Measurements from ENCODE around the gene PABPC4L.
A peak's percentile ranks its signal among the peaks of the same experiment; 100 is the strongest.
"Not testable (repeated sequence)": the region's sequence is repeated elsewhere in the genome, so short reads cannot be mapped to it uniquely, and the experiment has no call there.

PABPC4L gene

GRCh38 chr4:134201216-134202161 is at the start of gene PABPC4L:
Gene PABPC4L, minus strand, starts transcription at chr4:134201789. Its CDS starts 770 bp downstream, at chr4:134201019.
- peak; percentile 51 for DNase-seq

GRCh38 chr4:134251322-134251721 is 49.7 kb upstream of the PABPC4L start:
- DNase-seq = no peak

DNA sequence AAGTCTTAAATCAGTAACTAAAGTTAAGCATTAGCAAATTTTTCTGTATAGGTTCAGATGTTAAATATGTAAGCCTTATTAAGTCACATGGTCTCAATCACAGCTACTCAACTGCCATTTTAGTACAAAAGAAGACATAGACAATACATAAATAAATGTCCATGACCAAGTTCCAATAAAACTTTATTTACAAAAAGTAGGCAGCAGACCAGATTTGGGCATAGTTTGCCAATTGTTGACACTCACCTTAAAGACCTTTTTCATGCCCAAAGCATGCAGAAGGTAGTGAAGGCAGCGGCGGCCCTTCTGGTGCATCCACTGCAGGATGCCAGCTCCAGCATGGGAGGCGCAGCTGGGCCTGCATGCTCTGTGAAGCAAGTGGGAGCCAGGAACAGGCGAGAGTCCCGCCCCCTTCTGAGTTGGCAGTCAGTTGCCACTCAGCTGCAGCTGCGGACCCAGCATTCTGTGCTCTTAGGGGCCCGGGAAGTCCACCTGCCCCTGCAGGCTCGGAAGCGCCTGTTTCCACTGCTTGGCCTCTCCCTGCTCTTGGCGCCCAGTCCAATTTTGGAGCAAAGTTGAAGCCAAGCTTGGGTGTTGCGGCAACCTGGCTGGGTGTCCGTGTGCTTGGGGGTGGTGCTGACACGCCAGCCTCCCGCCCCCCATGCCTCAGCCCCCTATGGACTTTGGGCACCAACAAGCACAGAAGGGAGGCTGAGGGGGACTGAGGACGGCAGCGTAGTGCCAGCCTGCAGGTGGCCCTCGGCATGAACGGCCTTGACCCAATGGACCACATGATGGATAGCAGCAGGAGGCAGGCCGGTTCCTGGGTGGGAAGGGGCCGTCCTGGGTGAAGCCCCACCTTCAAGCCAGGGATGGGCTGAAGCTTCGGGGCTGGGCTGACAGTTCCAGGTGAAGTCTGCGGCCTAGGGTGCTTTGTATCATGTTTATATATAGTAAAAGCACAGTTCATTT is 42.4 kb upstream of the PABPC4L start:
- no peak for DNase-seq

DNA sequence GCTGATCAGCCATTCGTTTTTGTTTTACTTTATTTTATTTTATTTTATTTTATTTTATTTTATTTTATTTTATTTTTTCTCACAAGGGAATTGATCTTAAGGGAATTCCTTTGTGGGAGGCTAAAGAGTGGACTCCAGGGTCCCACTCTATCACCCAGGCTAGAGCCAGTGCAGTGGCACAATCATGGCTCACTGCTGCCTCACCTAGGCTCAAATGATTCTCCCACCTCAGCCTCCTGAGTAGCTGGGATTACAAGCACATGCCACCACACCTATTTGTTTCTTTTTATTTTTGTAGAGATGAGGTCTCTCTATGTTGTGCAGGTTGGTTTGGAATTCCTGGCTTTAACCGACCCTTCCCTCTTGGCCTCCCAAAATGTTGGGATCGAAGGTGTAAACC is 17.5 kb upstream of the PABPC4L start:
- no peak for DNase-seq

DNA sequence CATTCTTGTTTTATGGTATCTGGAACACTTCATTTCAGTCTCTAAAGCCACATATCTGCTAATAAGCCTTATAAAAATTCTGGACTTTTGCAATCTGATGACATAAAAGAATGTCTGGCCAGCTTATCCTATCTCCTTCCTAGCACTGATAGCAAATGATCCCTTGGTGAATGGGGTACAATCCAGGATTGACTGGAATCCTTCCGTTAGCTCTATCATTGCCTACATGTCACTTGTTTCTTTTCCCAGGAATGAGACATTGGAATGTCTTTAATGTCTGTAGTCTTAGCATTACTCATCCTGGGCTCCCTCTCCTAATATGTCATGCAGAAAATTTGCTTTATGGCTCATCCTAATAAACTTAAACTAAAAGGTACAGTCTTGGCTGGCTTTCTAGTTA is 14.8 kb upstream of the PABPC4L start:
- DNase-seq = no peak

- no peak for DNase-seq
Measured at GRCh38 chr4:134215620-134216344, 14.2 kb upstream of the PABPC4L start.

DNA sequence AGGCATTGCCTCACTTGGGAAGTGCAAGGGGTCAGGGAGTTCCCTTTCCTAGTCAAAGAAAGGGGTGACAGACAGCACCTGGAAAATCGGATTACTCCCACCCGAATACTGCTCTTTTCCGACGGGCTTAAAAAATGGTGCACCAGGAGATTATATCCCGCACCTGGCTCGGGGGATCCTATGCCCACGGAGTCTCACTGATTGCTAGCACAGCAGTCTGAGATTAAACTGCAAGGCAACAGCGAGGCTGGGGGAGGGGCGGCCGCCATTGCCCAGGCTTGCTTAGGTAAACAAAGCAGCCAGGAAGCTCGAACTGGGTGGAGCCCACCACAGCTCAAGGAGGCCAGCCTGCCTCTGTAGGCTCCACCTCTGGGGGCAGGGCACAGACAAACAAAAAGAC is 6.4 kb upstream of the PABPC4L start:
- not testable (repeated sequence) for DNase-seq

DNA sequence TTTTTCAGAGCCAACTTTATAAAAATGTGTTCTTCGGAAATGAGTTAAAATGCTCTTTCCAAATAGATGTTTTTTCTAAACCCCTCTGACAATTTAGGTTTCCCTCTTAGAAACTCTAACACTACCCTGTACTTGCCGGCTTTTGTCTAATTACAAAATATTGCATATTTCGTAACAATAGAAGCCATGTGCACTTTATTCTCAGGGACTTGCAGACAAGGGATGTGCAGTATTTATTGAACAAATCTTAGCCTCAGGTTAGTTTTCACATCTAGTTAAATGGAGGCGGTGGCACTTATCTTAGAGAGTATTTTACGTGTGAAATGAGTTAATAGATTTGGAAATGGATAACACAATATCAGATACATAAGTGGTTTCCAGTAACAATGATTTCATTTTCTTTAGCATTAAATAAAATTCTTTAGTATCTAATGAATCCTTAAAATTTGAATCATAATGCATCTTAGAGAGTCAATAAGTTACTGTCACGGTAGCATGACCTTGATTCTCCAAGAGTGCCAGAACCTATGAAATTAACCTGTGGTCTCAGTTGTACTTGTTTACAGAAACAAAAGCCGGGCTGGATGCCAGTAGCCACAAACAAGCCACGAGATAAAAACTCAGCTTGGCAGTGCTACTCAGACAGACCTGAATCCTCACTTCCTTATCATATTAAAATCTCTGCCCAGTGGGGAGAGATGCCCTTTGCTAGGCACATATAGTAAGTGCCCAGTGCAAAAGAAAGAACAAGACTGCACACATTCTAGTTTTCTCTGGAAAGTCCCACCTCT is 772 bp upstream of the PABPC4L start:
- DNase-seq = no peak

DNA sequence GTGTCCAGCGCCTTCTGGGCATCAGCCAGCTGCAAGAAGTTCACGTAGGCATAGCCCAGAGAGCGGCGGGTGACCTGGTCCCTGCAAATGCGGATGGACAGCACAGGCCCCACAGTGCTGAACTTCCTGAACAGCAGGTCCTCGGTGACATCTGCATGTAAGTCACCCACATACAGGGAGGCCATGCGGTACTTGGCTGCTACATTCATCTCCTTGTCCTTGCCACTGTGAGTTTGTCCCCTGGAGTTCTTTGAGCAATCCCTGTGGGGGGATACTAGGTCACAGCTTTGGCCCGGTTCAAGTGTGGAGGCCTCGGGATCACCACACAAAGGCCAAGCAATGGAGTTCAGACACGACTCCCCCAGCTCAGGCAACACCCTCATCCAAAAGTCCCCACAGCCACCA is 776 bp downstream of the PABPC4L start:
- DNase-seq = no peak

DNA sequence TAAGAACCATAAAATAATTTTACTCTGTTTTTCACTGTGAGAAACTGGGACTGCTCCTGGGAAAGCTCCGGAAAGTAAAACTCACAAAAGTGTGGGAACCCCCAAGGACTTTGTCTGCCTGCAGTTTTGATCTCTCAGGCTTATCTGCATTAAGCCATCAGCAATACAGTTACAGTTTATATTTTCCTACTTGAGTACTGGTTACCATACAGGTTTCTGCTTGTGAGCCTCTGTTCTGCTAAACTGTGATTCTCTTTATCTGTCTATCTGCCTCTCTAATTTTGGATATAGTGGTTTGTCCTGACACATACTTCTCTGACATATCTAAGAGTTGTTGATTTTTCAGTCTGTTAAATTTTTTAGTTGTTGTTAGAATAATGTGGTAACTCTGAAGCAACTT is 11.6 kb downstream of the PABPC4L start:
- no peak for DNase-seq

GRCh38 chr4:134189480-134189879 is 12.1 kb downstream of the PABPC4L start:
- DNase-seq = no peak

DNA sequence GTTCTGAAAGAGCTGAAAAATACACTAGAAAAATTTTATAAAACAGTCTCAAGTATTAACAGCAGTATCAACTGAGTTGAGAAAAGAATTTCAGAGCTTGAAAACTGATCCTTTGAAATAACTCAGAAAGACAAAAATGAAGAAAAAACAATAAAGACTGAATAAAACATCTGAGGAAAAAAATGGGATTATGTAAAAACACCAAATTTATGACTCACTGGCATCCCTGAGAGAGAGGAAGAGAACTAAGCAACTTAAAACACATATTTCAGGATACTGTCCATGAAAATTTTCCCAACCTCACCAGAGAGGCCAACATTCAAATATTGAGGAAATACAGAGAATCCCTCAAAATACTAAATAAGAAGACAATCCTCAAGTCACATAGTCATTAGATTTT is 22.9 kb downstream of the PABPC4L start:
- DNase-seq = no peak

DNA sequence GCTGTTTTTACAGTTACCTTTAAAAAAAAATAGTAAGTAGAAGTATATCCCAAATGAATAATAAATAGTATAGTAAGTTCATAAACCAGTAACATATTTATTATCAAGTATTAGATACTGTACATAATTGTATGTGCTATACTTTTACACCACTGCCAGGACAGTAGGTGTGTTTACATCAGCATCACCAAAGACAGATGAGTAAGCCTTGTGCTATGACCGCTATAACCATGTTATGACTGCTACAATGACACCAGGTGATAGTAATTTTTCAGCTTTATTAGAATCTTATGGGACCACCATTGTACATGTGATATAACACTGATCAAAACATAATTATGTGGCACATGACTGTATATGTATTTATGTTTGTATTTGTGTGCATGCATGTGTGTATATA is 27.3 kb downstream of the PABPC4L start:
- DNase-seq = no peak

DNA sequence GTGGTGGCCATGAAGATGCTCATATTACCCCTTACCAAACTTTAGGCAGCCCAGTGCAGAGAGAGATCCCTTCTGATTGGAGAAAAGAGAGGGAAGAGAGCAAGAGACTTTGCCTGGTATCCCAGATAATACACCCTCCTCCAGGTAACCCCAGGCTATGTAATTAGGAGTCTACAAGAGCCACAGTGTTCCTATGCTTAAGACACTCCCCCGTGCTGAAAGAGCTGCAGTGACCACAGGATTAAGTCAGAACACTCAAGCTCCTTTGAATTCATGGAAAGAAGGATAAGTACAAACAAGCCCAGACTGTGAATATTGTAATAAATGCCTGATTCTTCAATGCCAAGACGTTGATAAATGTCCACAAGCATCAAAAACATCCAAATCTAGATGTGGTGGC is 41.4 kb downstream of the PABPC4L start:
- no peak for DNase-seq

DNA sequence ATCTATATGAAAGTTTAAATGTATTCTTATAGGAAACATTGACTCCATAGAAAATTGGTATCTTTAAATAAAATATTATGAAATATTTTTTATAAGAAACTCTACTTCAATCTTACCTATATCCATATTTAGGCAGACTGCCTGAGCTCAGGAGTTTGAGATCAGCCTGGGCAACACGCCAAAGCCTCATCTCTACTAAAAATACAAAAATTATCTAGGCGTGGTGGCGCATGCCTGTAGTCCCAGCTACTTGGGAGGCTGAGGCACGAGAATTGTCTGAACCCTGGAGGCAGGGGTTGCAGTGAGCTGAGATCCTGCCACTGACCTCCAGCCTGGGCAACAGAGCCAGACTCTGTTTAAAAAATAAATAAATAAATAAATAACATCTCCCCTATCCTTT is 47.5 kb downstream of the PABPC4L start:
- DNase-seq = no peak

GRCh38 chr4:134147941-134148340 is 53.6 kb downstream of the PABPC4L start:
- no peak for DNase-seq
